HS-5 (cell line): Measurements from ENCODE around the gene GRAPL.
"Not testable (repeated sequence)": the region's sequence is repeated elsewhere in the genome, so short reads cannot be mapped to it uniquely, and the experiment has no call there.

Experiments
- DNase-seq: peaks from one replicate; pipeline ENCODE4 v3.0.0-alpha.2; 2012; ENCODE audit warnings: low read depth

The GRAPL gene

GRCh38 chr17:19127148-19127980 lies at the start of gene GRAPL:
Gene GRAPL (plus strand): TSS chr17:19127589. CDS start chr17:19127620, 31 bp downstream.
- not testable (repeated sequence) for DNase-seq

DNA sequence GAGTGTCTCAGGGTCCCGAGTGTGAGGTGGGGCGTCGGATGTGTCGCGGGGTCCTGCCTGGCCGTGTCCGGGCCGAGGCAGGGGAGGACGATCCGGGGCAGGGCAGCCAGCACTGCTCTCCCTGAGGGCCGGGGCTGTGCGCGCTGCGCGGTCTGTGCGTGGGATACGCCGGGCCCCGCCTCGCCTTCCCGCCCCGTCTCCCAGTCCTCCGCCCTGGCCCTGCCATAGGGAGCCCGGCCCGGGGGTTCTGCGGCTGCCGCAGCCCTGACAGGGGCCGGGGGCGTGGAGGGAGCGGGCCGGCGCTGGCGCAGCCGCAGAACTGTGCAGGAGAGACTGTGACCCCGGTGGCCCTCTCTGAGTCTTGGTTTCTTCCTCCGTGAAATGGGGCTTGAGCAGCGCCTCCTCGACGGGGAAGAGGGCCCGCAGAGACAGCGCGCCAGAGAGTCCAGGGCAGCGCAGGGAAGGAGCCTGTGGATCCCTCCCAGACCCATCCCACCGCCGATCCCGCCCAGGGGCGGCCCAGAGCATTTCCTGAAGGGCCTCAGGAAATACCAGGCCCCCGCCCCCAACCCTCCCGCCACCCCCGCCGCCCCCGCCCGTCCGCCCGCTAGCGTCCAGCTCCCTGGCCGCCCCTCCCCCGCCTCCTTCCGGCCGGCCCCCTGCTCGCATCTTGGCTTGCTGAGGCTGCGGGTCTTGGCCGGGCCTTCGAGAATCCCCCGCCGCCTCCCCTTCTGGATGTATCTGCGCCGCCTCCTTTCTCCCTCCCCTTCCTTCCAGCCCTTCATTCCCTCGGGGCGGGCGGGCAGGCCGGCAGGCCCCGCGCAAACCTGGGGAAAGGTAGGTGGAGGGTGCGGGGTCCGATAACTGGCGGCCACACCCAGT lies 38.3 kb upstream of the GRAPL start:
- not testable (repeated sequence) for DNase-seq

DNA sequence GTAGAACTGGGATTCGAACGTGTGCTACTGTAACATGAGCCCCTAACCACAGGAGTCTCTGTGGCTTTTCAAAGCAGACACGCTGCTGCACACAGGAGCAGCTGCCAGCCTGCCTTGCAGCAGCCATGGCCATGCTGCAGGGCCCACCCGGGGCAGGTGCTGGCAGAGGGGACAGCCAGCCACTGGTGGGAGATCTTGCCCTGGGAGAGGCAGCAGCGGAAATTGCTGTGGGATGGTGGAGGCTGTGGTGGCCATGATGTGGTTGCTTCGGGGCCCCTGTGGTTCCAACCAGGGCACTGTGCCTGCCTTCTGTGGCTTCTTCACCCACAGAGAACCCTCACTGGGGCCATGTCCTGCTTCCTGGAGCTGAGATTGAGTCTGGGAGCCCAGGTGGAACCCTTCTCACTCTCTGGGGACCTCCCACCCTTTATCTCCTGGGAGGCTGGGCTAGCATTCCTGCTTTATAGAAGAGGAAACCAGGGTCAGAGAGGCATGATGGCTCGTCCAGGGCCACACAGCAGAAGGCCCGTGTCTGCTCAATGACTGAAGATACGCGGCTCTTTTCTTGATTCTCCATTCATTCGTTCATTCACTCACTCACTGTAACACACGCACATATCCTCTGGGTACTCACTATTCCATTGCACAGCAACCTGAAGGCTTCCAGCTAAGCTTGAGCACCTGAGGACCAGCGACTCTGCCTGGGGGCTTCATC lies 37.2 kb upstream of the GRAPL start:
- DNase-seq, result not testable (repeated sequence)

DNA sequence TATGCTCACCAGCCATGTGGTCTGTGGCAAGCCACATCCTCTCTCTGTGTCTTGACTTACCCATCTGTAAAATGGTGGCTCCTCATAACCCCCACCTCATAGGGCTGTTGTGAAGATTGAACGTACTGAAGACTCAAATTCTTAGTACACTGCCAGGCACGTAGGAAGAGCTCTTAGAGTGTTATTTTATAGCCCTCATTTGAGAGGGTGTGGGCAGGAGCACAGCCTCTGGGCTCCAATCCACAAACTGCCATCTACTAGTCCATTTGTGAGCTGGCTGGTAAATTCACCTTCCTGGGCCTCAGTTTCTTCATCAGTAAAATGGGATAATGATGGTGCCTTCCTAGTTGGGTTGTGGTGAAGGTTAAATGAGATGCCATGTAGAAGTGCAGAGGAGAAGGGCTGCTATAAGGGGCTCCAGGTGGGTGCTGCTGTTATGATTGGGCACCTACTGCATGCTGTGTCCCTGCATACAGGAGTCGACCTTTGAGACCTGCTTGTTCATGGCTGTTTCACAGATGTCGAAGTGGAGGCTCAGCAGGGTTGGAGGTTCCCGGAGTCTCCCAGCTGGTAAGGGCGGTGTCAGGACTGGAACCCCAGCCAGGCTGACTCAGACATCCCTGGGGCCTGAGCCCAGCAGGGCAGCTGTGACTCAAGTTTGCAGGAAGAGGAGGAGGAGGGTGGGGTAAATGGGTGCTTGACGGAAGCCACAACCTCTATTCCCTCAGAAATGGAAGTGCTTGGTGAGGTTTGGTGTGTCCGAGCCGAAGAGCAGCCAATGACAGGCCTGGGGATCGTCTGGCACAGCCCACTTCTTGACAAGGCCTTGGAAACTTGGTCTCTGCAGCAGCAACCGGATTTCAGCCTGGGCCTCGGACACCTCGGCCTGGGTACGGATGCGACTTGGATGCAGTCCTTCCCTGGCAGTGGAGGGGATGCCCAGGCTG lies 34.4 kb upstream of the GRAPL start:
- peak; percentile 8 for DNase-seq

GRCh38 chr17:19093684-19094438 lies 33.5 kb upstream of the GRAPL start:
- not testable (repeated sequence) for DNase-seq

GRCh38 chr17:19108517-19108916 lies 18.9 kb upstream of the GRAPL start:
- DNase-seq, result not testable (repeated sequence)

GRCh38 chr17:19110189-19111097 lies 16.9 kb upstream of the GRAPL start:
- DNase-seq, result not testable (repeated sequence)

DNA sequence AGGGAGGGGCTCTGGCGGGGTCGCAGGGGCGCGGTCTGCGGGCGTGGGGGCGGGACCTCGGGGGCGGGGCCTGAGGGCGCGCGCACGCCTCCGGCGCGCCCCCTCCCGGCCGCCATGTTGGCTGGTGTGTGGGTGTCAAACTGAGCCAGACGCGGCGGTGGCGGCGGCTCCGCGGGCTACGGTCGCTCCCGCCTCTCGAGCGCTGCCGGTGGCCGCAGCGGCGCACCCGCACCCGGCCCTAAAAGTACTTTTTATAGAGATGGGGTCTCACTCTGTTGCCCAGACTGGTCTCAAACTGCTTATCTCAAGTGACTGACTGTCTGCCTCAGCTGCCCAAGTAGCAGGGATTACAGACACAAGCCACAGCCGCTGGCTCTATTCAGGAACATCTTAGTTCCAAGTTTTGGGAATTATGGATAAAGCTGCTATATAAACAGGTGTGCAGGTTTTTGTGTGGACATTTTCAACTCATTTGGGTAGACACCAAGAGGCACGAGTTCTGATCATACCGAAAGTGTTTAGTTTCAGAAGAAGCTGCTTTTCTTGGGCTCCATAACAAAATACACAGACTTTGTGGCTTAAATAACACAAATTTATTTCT lies 16.2 kb upstream of the GRAPL start:
- DNase-seq, result not testable (repeated sequence)

- peak; percentile 24 for DNase-seq
Measured at GRCh38 chr17:19111801-19112458, 15.5 kb upstream of the GRAPL start.

GRCh38 chr17:19112459-19112826 lies 14.9 kb upstream of the GRAPL start:
- not testable (repeated sequence) for DNase-seq

DNA sequence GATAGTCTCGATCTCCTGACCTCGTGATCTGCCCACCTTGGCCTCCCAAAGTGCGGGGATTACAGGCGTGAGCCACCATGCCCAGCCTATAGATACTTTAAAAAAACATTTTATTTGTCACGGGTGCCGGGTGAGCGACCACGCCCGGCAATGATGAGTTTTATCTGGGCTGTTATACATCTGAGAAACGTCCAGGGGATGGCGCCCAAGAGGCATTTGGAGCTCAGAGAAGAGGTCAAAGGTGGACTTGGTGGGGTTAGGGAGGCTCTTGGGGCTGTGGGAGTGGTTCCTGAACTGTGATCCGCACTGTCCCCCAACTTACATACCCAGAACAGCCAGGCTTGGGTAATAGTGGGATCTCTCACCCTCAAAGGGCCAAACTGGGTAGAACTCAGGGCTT lies 8.7 kb upstream of the GRAPL start:
- DNase-seq, result not testable (repeated sequence)

- DNase-seq, result not testable (repeated sequence)
Measured at GRCh38 chr17:19125289-19125688, 2.1 kb upstream of the GRAPL start.

GRCh38 chr17:19129500-19129899 lies 2.1 kb downstream of the GRAPL start:
- not testable (repeated sequence) for DNase-seq

GRCh38 chr17:19131108-19131507 lies 3.7 kb downstream of the GRAPL start:
- DNase-seq, result not testable (repeated sequence)

DNA sequence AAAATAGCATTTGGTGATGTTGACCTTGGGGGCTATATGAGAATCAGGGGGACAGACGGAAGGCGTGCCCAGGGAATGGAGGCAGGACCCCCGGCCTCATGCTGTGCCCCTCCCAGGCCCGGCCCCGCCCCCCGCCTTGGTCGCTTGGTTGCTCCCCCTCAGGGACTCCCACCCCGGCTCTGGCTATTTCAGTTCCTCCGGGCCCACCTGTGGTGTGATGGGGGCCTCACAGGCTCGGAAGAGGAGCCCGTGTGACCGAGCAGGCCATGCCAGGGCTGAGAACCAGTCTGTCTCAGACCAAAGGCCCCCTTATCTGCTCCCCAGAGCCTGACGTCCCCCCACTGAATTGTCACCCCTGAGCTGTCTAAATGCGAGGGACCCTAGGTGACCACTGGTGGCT lies 4.4 kb downstream of the GRAPL start:
- not testable (repeated sequence) for DNase-seq

- not testable (repeated sequence) for DNase-seq
Measured at GRCh38 chr17:19133793-19134192, 6.4 kb downstream of the GRAPL start.

- DNase-seq, result not testable (repeated sequence)
Measured at GRCh38 chr17:19135391-19135790, 8.0 kb downstream of the GRAPL start.

DNA sequence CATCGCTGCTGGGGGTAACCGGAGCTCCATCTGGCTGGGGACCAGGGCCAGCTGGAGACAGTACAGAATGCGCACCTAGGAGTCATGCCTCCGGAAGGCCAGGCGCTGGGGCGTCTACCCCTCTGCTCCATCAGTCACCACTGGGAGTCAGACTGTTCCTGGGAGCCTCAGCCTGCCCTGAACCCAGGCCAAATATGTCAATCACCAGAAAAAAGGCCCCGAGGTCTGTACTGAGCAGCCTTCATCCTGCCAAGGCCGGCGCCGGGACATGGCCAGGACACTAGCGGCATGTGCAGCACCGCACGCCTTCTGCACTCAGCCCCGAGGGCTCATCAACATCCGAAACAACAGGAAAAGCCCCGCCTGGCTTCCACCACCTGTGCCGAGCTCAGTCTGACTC lies 8.7 kb downstream of the GRAPL start:
- DNase-seq, result not testable (repeated sequence)
